Skeletal muscle tissue (tissue), 4 donors: ENCODE measurements around the gene SLC25A42. TPM values are rescaled to one million over a fixed set of nuclear protein-coding genes. Genes with fewer than 3 reads are reported as not detected.
A peak's percentile ranks its signal among the peaks of the same experiment; 100 is the strongest.

ENCODE experiments used
- H3K27ac ChIP-seq: one replicate; pipeline ENCODE4 v1.7.0; 2013; ENCODE audit warnings: mild to moderate bottlenecking, low read depth, low read length, inconsistent platforms
- H3K27me3 ChIP-seq, 3 donors: one replicate each; pipeline ENCODE4 v1.7.0; 2013; ENCODE audit warnings: low read length in 3 of 3; ENCODE audit not compliant: control insufficient read depth in 3 of 3, insufficient read depth in 3 of 3
- H3K36me3 ChIP-seq, 3 donors: one replicate each; pipeline ENCODE4 v1.7.0; 2013; ENCODE audit warnings: low read length in 3 of 3; ENCODE audit not compliant: control insufficient read depth in 3 of 3, insufficient read depth in 3 of 3
- H3K4me1 ChIP-seq, 3 donors: one replicate each; pipeline ENCODE4 v1.7.0; 2013; ENCODE audit warnings: low read length in 3 of 3, mild to moderate bottlenecking in 3 of 3; ENCODE audit not compliant: control insufficient read depth in 3 of 3, insufficient read depth in 3 of 3
- H3K4me3 ChIP-seq, 3 donors: one replicate each; pipeline ENCODE4 v1.7.0; 2013; ENCODE audit warnings: low read length in 3 of 3
- H3K9ac ChIP-seq, 3 donors: one replicate each; pipeline ENCODE4 v1.7.0; 2013; ENCODE audit warnings: low read length in 3 of 3, mild to moderate bottlenecking in 3 of 3, moderate library complexity in 2 of 3, low read depth in 1 of 3
- H3K9me3 ChIP-seq, 3 donors: one replicate each; pipeline ENCODE4 v1.7.0; 2013; ENCODE audit warnings: low read length in 3 of 3; ENCODE audit not compliant: control insufficient read depth in 3 of 3
- total RNA-seq: library from RNA; depleted of rRNA; stranded (reverse); fragments of >200 nt; gene quantifications from one replicate; pipeline ENCODE4 v1.2.3, GENCODE V29; 2014
- donor health status: Osteomylitis.

Gene SLC25A42
- total RNA-seq, 1 donor from 2014 or later: 7.8 TPM

DNA sequence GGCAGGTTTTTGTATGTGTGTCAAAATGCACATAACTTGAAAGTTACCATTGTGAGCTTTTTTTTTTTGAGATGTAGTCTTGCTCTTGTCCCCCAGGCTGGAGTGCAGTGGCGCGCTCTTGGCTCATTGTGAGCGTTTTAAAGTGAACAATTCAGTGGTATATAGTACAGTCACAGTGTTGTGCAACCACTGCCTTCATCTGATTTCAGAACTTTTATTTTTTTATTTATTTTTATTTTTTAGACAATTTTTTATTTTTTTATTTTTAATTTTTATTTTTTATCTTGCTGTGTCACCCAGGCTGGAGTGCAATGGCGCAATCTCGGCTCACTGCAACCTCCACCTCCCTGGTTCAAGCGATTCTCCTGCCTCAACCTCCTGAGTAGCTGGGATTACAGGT is 15.0 kb downstream of the SLC25A42 start:
- no peaks in the 10 kb centered on the region for H3K9me3 ChIP-seq
- H3K4me3 ChIP-seq: no peak overlapping the region
- no peak overlapping the region for H3K27ac ChIP-seq
- H3K4me1 ChIP-seq: peaks cover 18 to 43% (median 40%) of the 10 kb centered on the region in 3 donors
- H3K36me3 ChIP-seq: peaks cover 4 to 10% (median 9%) of the 10 kb centered on the region in 3 donors
- no peak overlapping the region for H3K9ac ChIP-seq
- no peaks in the 10 kb centered on the region for H3K27me3 ChIP-seq

DNA sequence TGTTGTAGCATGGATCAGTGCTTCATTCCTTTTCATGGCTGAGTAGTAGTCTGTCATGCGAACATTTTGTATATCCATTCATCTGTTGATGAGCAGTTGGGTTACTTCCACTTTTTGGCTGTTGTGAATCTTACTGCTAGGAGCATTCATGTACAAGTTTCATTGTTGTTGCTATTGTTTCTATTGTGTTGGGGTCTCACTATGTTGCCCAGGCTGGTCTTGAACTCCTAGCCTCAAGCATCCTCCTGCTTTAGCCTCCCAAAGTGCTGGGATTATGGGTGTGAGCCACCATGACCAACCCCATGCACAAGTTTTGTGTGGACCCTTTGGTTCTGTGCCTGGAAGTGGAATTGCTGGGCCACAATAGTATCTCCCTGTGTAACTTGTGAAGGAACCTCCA is 15.8 kb downstream of the SLC25A42 start:
- Histone ChIP-seq H3K9ac (no peak overlapping the region), H3K27me3 (no peaks in the 10 kb centered on the region), H3K9me3 (no peaks in the 10 kb centered on the region), H3K4me3 (no peak overlapping the region), H3K4me1 (peaks cover 11 to 36% (median 35%) of the 10 kb centered on the region in 3 donors), H3K27ac (no peak overlapping the region), H3K36me3 (peaks cover 4 to 10% (median 9%) of the 10 kb centered on the region in 3 donors)

DNA sequence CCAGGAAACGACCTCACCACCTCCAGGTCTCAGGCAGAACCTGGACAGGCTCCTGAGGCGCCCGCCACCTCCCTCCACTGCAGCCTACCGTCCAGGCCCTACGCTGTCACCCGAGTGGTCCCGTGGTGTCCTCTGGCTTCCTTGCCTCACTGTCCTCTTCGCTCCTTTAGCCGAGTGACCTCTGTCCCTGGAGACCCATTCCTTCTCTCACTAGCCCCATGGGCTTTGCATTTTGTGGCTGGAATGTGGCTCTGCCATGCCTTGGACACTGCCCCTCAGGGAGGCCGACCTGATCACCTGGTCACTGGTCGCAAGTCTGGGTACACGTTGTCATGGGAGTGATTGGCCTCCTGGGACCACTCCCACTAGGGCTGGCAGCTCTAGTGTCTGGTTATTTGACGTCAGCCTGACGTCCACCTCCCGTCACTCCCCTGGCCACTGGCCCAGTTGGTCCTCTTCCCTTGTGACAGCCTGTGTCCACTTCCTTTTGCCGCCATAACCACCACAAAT is 17.9 kb downstream of the SLC25A42 start:
- H3K27ac ChIP-seq: no peak overlapping the region
- peak overlapping the region in 1 of 3 donors; percentile 16 for H3K9ac ChIP-seq
- H3K9me3 ChIP-seq: no peaks in the 10 kb centered on the region

DNA sequence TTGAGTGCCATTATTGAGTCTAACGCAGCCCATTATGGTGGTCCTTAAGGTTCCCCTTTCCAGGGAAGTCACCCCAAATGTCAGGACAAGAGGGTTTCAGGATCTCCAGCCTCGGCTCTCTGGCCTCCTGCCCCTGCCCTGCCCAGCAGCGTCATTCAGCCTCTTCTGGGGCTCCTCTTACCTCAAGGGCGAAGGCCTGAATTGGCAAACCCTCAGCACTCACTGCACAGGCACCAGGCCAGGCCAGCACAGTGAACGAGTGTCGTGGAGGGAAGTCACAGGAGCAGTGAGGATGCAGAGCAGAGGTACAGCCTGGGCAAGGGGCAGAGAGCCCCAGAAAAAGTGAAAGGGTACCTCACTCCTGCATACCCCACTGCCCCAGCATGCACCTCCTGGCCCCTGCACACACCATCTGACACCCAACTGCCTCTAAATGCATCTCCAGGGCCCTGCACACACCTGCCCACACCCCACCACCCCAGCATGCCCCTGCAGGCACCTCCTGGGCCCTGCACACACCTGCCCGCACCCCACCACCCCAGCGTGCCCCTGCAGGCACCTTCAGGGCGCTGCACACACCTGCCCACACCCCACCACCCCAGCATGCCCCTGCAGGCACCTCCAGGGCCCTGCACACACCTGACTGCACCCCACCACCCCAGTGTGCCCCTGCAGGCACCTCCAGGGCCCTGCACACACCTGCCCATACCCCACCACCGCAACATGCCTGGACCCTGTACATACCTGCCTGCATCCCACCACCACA is 19.8 kb downstream of the SLC25A42 start:
- H3K36me3 ChIP-seq: peaks cover 0 to 7% (median 0%) of the 10 kb centered on the region in 3 donors
- H3K4me1 ChIP-seq: peaks cover 9 to 29% (median 20%) of the 10 kb centered on the region in 3 donors
- no peaks in the 10 kb centered on the region for H3K9me3 ChIP-seq
- H3K4me3 ChIP-seq: no peak overlapping the region
- no peak overlapping the region for H3K9ac ChIP-seq
- no peaks in the 10 kb centered on the region for H3K27me3 ChIP-seq
- no peak overlapping the region for H3K27ac ChIP-seq

More for the DNA sequence above, 17.9 kb downstream of the SLC25A42 start:
- Histone ChIP-seq H3K4me1 (peaks cover 9 to 29% (median 20%) of the 10 kb centered on the region in 3 donors), H3K4me3 (no peak overlapping the region), H3K36me3 (peaks cover 4 to 9% (median 7%) of the 10 kb centered on the region in 3 donors), H3K27me3 (no peaks in the 10 kb centered on the region)

DNA sequence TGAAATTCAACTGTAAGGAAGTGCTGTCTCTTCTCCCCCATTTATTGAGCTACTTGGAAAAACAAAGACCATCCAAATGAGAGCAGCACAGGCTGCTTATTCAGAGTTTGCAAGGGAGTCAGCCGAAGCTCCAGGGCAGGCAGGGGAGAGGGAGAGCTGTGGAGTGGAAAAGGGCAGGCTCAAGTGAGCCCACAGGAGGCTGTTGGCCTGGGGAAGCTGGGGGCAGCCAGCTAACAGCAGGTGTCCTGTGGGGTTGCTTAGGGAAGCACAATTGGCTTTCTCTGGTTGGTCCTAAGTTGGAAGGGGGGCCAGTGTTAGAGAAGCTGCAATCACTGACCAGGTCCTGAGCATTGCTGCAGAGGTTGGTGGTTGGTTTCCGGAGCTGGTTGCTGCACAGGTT is 23.9 kb downstream of the SLC25A42 start:
- no peaks in the 10 kb centered on the region for H3K9me3 ChIP-seq
- H3K36me3 ChIP-seq: peaks cover 0 to 15% (median 0%) of the 10 kb centered on the region in 3 donors
- peaks cover 4 to 16% (median 9%) of the 10 kb centered on the region in 3 donors for H3K4me1 ChIP-seq
- H3K4me3 ChIP-seq: no peak overlapping the region
- no peak overlapping the region for H3K27ac ChIP-seq
- peak overlapping the region in 1 of 3 donors; percentile 11 for H3K9ac ChIP-seq
- H3K27me3 ChIP-seq: no peaks in the 10 kb centered on the region

DNA sequence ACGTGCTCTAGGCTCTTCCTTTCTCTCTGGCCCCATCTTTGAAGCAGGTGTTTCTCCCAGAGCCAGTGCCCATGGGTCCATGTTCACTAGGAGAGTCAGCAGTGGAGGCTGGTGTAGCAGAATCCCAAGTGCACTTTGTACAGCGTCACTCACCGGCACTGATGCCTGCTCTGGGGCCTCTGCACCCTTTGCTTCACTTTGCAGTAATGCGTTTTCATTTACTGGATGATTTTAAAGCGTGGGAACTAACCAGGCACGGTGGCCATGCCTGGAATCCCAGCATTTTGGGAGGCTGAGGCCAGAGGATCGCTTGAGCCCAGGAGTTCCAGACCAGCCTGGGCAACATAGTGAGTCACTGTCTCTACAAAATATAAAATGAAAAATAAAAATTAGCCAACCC is 30.7 kb downstream of the SLC25A42 start:
- Histone ChIP-seq H3K4me1 (peaks cover 0 to 4% (median 0%) of the 10 kb centered on the region in 3 donors), H3K27ac (no peak overlapping the region), H3K9me3 (no peaks in the 10 kb centered on the region), H3K9ac (no peak overlapping the region), H3K36me3 (peaks cover 10 to 22% (median 16%) of the 10 kb centered on the region in 3 donors), H3K27me3 (no peaks in the 10 kb centered on the region), H3K4me3 (no peak overlapping the region)

DNA sequence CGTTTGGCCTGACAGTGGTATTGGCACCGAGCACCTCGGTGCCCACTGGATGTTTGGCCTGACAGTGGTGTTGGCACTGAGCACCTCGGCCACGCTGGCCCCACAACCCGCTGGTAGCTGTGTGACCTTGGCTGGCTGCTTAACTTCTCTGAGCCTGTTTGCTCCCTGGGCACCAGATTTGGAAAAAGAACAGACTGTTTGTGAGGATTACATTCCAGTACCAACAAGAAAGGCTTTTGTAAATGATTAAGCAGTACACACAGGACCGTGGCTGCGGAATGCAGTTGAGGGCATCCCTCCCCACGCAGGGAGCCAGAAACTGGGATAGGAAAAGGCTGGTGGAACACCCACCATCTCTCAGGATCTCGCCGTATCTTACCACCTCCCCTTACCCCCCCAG is 31.9 kb downstream of the SLC25A42 start:
- H3K36me3 ChIP-seq: peaks cover 11 to 26% (median 16%) of the 10 kb centered on the region in 3 donors
- no peaks in the 10 kb centered on the region for H3K27me3 ChIP-seq
- no peaks in the 10 kb centered on the region for H3K9me3 ChIP-seq
- H3K9ac ChIP-seq: no peak overlapping the region
- H3K27ac ChIP-seq: no peak overlapping the region
- H3K4me3 ChIP-seq: no peak overlapping the region
- peaks cover 0 to 4% (median 0%) of the 10 kb centered on the region in 3 donors for H3K4me1 ChIP-seq

DNA sequence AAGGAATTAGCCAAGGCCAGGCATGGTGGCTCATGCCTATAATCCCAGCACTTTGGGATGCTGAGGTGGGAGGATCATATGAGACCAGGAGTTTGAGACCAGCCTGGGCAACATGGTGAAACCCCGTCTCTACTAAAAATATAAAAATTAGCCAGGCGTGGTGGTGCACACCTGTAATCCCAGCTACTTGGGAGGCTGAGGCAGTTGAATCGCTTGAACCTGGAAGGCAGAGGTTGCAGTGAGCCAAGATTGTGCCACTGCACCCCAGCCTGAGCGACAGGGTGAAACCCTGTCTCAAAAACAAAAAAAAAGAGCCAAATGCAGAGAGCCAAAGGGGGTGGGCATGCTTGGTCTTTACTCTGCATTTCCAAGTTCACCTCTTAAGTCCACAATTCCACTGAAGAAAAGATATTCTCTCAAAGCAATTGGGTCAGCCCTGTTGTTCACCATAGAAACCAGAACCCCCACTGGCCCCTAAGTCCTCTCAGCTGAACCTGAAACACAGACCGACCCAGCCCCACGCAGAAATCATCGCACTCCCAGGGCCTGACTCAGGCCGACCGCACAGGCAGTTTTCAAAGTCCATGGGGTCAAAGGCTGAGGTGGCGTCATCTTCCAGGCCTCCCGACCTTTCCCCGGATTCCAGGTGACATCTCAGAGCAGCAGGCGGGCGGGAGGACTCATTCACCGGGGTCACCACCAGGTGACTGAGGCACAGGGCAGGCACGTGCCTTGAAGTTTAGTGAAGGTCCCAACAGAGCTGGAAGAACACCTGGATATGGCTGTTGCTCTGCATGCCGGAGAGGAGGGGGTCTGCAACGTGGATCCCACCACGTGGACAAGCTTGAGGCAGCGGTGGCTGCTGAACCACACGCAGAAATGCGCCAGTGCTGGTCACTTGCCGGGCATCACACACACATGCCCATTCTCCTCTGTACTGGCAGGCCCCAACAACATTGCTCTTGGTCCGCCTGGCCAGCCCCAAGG is 33.1 kb downstream of the SLC25A42 start:
- no peaks in the 10 kb centered on the region for H3K9me3 ChIP-seq
- H3K4me3 ChIP-seq: no peak overlapping the region
- peaks cover 0 to 4% (median 0%) of the 10 kb centered on the region in 3 donors for H3K4me1 ChIP-seq
- H3K27me3 ChIP-seq: no peaks in the 10 kb centered on the region
- H3K36me3 ChIP-seq: peaks cover 20 to 32% (median 25%) of the 10 kb centered on the region in 3 donors
- H3K9ac ChIP-seq: no peak overlapping the region
- no peak overlapping the region for H3K27ac ChIP-seq

DNA sequence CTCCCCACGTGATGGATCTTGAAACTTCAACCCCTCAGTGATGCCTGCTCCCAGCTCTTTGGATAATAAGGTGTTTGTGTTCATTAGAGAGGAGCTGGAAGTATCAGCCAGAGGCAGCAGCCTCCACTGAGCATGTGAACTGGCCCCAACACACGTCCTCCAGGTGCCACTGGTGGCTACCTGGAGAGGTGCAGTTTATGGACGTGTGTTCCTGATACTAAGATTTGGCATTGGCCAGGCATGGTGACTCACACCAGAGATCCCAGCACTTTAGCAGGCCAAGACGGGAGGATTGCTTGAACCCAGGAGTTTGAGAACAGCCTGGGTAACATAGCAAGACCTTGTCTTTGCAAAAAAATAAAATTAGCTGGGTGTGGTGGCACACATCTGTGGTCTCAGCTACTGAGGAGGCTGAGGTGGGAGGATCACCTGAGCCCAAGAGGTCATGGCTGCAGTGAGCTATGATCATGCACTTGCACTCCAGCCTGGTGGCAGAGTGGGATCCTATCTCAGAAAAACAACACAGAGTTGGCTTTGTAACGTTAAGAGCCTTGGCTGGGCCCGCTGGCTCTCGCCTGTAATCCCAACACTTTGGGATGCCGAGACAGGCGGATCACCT is 34.4 kb downstream of the SLC25A42 start:
- H3K4me3 ChIP-seq: no peak overlapping the region
- H3K4me1 ChIP-seq: peaks cover 0 to 4% (median 0%) of the 10 kb centered on the region in 3 donors
- no peak overlapping the region for H3K27ac ChIP-seq
- no peak overlapping the region for H3K9ac ChIP-seq
- no peaks in the 10 kb centered on the region for H3K9me3 ChIP-seq
- H3K36me3 ChIP-seq: peaks cover 20 to 32% (median 25%) of the 10 kb centered on the region in 3 donors
- no peaks in the 10 kb centered on the region for H3K27me3 ChIP-seq
